ENCODE data around the gene FHIT. TPM values are rescaled to one million over a fixed set of nuclear protein-coding genes. Genes with fewer than 3 reads are reported as not detected.

The FHIT gene
- polyA plus RNA-seq, 1 experiment: 0.11 TPM

DNA sequence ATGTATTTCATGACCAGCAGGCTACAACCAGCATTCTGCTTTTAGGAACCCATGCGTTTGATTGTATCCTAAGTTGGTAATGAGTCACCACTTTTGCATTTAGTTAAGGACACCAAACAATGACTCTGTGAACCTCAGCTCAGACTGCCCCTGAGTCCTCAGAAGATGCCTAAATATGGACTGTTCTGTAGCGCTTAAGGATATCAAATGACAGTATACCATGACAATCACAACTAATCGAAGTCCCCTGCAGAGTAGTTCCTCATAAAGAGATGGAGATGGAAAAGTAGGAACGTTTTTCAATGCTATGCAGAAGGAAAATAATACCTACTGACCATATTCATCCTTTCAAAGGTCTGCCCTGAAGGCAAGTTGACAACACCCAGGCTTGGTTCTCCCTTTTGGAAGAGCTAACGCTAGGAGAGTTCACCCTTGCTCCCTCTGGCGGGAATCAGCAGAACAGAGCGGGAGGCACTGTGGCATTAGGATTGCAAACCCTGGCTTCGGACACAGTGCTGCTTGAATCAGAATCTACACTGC, 508.6 kb downstream of the FHIT start:
- no peak for TF ChIP-seq CTCF (IDR thresholded peaks at IDR 0.05; ENCODE audit: insufficient read depth, low read depth, low read length)
- CTCF ChIA-PET: no interaction called here
- no peaks in the 10 kb centered on the region for H3K27me3 ChIP-seq (ENCODE audit: control insufficient read depth, insufficient read depth, low read length)
- no peak overlapping the region for H3K4me3 ChIP-seq (ENCODE audit: low read depth, low read length)
- no peak for DNase-seq (ENCODE audit: low read depth)
- POLR2A ChIA-PET: no interaction called here
- no peaks in the 10 kb centered on the region for H3K36me3 ChIP-seq (ENCODE audit: control insufficient read depth, insufficient read depth, low read length)

DNA sequence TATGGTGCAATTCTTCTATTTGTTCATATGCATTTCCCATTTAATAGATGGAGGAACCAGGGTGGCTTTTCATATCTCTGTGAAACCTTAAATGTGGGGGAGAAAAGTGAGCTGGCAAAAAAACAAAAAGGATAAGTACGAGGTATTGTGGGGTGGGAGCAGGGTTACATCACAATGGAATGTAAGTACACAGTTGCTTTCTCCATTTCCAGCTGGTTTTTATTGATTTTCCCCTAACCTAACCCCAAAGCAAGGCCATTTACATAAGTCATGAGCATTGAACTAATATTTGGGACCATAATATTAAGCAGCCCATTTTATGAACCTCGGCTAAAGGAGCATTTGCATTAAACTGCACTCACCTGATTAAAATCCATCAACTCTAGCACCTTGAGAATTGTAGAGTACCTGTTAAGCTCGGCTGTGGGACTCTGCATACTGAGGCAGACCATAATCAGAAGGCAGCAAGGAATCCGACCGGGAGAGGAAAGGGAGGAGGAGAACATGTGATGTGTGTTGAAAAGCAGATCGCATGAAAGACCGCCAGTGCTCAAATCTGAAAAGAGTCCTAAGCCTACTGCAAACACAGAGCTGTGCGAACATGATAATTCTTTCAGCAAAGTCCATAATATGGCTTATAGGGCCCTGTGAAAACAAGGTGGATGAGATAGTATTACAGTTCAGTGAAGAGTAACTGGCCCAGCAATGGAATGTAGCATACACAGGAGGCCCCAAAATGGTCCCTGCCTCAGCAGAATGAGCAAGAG, 513.4 kb downstream of the FHIT start:
- TF ChIP-seq CTCF (IDR thresholded peaks at IDR 0.05; ENCODE audit: insufficient read depth, low read depth, low read length): no peak
- DNase-seq (ENCODE audit: low read depth): no peak
- Histone ChIP-seq H3K4me3 (ENCODE audit: low read depth, low read length) (no peak overlapping the region), H3K36me3 (ENCODE audit: control insufficient read depth, insufficient read depth, low read length) (no peaks in the 10 kb centered on the region), H3K27me3 (ENCODE audit: control insufficient read depth, insufficient read depth, low read length) (no peaks in the 10 kb centered on the region)
- POLR2A ChIA-PET: no interaction called here
- CTCF ChIA-PET: no interaction called here

- POLR2A ChIA-PET: no interaction called here
- CTCF ChIA-PET: no interaction called here
- no peak for TF ChIP-seq CTCF (IDR thresholded peaks at IDR 0.05; ENCODE audit: insufficient read depth, low read depth, low read length)
- no peak for DNase-seq (ENCODE audit: low read depth)
- Histone ChIP-seq H3K36me3 (ENCODE audit: control insufficient read depth, insufficient read depth, low read length) (no peaks in the 10 kb centered on the region), H3K27me3 (ENCODE audit: control insufficient read depth, insufficient read depth, low read length) (no peaks in the 10 kb centered on the region), H3K4me3 (ENCODE audit: low read depth, low read length) (no peak overlapping the region)
These were observed 520.9 kb downstream of the FHIT start for GRCh38 chr3:60730371-60730770.

- DNase-seq (ENCODE audit: low read depth): no peak
These were observed 522.2 kb downstream of the FHIT start for GRCh38 chr3:60729056-60729455.

DNA sequence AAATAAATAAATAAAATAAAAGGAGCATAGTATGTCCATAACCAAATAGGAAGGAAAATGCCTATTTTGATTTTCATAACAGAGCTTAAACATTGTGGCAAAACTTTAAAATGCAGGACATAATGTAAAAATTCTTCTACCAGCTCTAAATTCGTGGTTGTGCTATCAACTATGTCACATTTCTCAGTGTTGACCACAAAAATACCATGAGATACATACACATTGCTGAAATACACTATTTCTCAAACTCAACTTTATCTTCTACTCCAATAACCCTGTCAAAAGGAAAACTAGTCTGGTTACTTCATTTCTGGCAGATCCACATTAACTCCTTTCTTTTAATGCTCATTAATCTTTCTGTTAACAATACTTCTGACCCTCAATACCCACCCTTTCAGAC, 523.2 kb downstream of the FHIT start:
- POLR2A ChIA-PET: no interaction called here
- no peaks in the 10 kb centered on the region for H3K27me3 ChIP-seq (ENCODE audit: control insufficient read depth, insufficient read depth, low read length)
- no peaks in the 10 kb centered on the region for H3K36me3 ChIP-seq (ENCODE audit: control insufficient read depth, insufficient read depth, low read length)
- no peak overlapping the region for H3K4me3 ChIP-seq (ENCODE audit: low read depth, low read length)
- TF ChIP-seq CTCF (IDR thresholded peaks at IDR 0.05; ENCODE audit: insufficient read depth, low read depth, low read length): no peak
- no peak for DNase-seq (ENCODE audit: low read depth)
- CTCF ChIA-PET: no interaction called here

More at GRCh38 chr3:60729056-60729455, 522.2 kb downstream of the FHIT start:
- H3K27me3 ChIP-seq (ENCODE audit: control insufficient read depth, insufficient read depth, low read length): no peaks in the 10 kb centered on the region
- ChIA-PET CTCF (no interaction called here), POLR2A (no interaction called here)
- H3K36me3 ChIP-seq (ENCODE audit: control insufficient read depth, insufficient read depth, low read length): no peaks in the 10 kb centered on the region
- no peak overlapping the region for H3K4me3 ChIP-seq (ENCODE audit: low read depth, low read length)
- no peak for TF ChIP-seq CTCF (IDR thresholded peaks at IDR 0.05; ENCODE audit: insufficient read depth, low read depth, low read length)

Data from BJ (cell line).